Nucleus accumbens (tissue), 56 donors: ENCODE data around the gene ATP8A1.

Experiments used
- DNase-seq, 56 donors: peaks; one replicate each; lab custom pipeline; 2025; lab: John Stamatoyannopoulos, UW

The ATP8A1 gene

DNA sequence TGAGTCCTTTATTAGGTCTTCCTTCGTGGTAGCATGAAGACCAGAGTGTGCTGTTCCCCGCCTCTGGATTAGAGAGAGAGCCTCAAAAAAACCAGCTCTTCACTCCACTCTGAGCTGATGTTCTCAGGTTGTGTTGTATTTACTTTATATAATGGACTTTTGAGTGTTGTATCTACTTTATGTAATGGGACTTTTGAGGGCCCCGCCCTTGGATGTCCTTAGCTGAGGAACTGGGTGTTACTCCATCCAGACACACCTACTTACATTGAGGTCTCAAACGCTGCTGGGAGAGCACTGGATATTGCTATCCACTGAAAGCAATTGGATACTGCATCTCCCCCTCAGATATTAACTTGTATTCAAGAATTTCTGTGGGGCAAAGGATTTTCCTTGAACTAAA is 28.2 kb downstream of the ATP8A1 start:
- no peak for DNase-seq

DNA sequence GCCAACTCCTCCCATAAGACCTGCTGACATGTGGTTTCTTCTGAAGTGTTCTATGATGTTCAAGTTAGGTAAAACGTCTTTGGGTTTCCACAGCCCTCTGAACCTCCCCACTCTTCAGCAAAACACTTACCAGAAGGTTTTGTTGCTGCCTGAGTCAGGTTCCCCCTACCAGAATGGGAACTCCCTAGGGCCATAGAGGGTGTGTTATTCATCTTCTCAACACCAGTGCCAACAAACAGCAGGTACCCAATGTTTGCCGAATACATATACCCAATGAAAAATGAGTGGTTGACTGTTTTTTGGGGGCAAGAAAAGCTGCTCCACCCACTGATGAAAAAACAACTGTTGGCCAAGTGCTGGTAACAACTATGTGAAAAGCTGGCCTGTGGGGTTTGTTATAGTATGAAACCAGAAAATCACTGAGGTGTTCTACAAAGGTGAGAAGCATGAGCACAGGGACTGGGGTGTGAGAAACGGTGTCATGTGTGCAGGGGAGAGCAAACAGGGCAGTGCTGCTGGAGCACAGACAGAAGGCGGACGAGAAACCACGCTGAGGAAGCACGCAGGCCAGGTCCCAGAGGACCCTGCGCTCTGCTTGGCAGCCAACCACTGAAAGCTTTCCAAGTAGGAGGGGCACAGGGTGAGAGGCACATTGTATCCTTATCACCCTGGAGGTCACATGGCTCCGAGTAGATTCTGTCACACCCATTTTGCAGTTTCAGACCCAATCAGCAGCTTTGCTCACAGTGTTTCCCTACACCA is 28.8 kb downstream of the ATP8A1 start:
- DNase-seq = peak in 47 of 56 donors; percentile 8 to 84 (median 55)

GRCh38 chr4:42626629-42627146 is 30.2 kb downstream of the ATP8A1 start:
- no peak for DNase-seq

DNA sequence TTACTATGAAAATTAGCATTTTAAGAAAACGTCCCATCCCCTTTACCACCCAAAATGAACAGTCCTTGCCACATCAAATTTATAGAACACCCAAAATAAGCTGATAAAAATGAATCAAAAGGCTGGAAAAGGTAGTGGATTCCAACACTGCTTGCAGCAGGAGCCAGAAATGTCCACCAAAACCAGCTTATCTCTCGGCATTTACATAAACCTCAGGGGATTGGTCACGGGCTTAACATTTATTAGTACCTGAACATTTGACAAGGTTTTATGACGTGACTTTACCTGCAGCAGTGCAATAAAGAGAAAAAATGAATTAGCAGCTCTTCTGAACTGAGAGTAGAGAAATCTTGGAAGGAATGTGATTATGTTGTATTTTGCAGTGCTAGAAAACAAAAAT is 31.6 kb downstream of the ATP8A1 start:
- no peak for DNase-seq

- DNase-seq = no peak
Measured at GRCh38 chr4:42624551-42624950, 32.4 kb downstream of the ATP8A1 start.

GRCh38 chr4:42618023-42618422 is 38.9 kb downstream of the ATP8A1 start:
- DNase-seq = no peak

- peak in 4 of 56 donors; percentile 9 to 13 (median 12) for DNase-seq
Measured at GRCh38 chr4:42617030-42617429, 39.9 kb downstream of the ATP8A1 start.

- no peak for DNase-seq
Measured at GRCh38 chr4:42616572-42616971, 40.3 kb downstream of the ATP8A1 start.

- DNase-seq = no peak
Measured at GRCh38 chr4:42615131-42615763, 41.7 kb downstream of the ATP8A1 start.

DNA sequence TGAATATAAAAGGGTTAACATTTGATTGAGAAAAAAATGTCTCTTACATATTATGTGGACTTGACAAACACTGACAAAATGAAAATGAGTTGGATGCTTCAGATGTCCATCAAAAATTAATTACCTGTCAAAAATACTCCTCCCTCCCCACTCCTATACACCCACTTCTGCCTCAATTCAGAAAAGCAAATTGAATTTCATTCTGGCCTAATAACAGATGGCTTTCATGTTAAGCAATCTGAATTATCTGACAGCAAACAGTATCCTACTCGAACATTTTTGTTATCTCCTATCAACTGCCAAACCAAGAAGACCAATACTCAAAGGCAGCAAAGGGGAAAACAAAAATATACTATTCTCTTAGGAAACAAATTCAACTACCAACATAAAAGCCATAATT is 44.0 kb downstream of the ATP8A1 start:
- no peak for DNase-seq

GRCh38 chr4:42610941-42611340 is 46.0 kb downstream of the ATP8A1 start:
- no peak for DNase-seq

- DNase-seq = no peak
Measured at GRCh38 chr4:42609051-42609450, 47.9 kb downstream of the ATP8A1 start.

- no peak for DNase-seq
Measured at GRCh38 chr4:42608551-42608950, 48.4 kb downstream of the ATP8A1 start.

- no peak for DNase-seq
Measured at GRCh38 chr4:42607011-42607726, 49.7 kb downstream of the ATP8A1 start.

DNA sequence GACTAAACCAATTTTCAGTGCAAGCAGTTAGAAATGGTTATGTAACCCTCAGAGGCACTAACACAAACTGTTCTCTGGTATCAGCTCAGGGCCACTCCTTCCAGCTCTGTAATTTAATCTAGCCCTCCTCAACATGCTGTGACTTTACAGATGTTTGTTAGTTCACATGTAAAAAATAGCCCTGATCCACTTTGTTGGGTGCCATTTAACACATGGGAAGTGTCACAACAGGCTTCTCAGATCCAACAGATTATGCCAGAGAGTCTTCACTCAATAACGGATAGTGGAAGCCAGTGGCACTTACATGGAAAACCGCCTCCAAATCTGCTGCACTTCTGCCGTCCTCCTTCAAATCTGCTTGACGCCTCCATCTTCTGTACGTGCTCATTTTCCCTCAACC is 51.6 kb downstream of the ATP8A1 start:
- DNase-seq = peak in 7 of 56 donors; percentile 7 to 26 (median 15)

- DNase-seq = no peak
Measured at GRCh38 chr4:42603862-42604261, 53.0 kb downstream of the ATP8A1 start.

DNA sequence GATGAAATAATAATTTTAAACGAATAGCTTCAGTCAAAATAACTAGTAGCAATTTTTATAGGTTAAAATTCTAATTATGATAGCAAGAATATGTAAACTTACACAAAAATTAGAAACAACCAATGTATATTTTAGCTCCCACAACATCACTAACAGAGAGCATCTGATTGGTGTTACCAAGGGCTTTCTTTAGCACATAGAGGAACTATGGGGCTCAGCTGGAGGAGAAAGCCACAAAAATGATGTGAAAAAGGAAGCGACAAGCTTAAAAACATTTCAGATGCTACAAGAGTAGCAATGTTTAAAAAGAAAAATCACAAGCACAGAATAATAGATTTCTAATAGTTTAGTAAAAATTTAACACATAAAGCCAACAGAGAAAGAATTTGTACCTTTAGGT is 56.3 kb downstream of the ATP8A1 start:
- DNase-seq = no peak

GRCh38 chr4:42596918-42597317 is 60.0 kb downstream of the ATP8A1 start:
- DNase-seq = no peak

GRCh38 chr4:42594888-42595287 is 62.0 kb downstream of the ATP8A1 start:
- no peak for DNase-seq

DNA sequence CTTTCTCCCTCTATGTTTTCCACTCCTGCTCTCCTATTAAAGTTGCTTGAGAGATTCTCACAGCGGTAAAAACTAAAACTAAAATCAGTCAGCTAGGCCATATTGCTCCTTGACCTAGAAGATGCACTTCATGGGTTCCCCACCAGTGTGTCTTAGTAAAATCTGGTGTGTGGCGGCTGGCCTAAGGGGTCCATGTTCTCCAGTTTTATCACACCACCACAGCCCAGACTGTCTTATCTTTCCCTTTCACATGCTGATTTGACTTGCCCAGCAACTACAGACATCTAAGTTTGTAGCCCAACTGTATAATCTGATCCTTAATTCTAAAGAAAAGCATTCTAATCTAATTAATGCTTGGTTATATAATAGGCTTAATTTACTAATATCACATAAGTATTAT is 68.0 kb downstream of the ATP8A1 start:
- no peak for DNase-seq

DNA sequence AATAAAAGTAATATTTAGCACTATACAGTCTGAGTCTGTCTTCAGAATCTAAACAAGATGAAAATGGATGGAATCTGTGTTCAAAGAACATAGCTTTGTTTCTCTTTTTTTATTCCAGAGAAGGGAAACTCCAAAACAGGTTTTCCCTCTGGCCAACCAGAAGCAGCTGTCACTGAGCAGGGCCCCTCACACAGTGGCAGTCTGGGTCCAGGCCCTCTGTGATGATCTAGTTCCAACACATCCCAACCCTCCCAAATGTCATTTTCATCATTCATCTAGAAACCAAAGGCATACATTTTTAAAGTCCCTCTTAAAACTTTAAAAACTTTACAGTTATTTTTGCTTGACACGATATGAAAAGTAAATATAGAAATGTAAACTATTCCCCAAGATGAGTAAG is 70.1 kb downstream of the ATP8A1 start:
- DNase-seq = no peak
